HG03520 (cell line): Measurements from ENCODE around the gene HBA1.
"Not testable (repeated sequence)": the region's sequence is repeated elsewhere in the genome, so short reads cannot be mapped to it uniquely, and the experiment has no call there.

Source experiments
- ATAC-seq: cut with Tn5 transposase; IDR thresholded peaks from one replicate; pipeline ENCODE4 v1.9.1; 2021; ENCODE audit warnings: mild to moderate bottlenecking, moderate library complexity; ENCODE audit not compliant: unreplicated experiment

HBA1 gene

DNA sequence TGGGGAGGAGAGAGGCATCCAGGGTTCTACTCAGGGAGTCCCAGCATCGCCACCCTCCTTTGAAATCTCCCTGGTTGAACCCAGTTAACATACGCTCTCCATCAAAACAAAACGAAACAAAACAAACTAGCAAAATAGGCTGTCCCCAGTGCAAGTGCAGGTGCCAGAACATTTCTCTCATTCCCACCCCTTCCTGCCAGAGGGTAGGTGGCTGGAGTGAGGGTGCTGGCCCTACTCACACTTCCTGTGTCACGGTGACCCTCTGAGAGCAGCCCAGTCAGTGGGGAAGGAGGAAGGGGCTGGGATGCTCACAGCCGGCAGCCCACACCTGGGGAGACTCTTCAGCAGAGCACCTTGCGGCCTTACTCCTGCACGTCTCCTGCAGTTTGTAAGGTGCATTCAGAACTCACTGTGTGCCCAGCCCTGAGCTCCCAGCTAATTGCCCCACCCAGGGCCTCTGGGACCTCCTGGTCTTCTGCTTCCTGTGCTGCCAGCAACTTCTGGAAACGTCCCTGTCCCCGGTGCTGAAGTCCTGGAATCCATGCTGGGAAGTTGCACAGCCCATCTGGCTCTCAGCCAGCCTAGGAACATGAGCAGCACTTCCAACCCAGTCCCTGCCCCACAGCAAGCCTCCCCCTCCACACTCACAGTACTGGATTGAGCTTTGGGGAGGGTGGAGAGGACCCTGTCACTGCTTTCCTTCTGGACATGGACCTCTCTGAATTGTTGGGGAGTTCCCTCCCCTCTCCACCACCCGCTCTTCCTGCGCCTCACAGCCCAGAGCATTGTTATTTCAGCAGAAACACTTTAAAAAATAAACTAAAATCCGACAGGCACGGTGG lies 2.3 kb upstream of the HBA1 start:
- not testable (repeated sequence) for ATAC-seq

DNA sequence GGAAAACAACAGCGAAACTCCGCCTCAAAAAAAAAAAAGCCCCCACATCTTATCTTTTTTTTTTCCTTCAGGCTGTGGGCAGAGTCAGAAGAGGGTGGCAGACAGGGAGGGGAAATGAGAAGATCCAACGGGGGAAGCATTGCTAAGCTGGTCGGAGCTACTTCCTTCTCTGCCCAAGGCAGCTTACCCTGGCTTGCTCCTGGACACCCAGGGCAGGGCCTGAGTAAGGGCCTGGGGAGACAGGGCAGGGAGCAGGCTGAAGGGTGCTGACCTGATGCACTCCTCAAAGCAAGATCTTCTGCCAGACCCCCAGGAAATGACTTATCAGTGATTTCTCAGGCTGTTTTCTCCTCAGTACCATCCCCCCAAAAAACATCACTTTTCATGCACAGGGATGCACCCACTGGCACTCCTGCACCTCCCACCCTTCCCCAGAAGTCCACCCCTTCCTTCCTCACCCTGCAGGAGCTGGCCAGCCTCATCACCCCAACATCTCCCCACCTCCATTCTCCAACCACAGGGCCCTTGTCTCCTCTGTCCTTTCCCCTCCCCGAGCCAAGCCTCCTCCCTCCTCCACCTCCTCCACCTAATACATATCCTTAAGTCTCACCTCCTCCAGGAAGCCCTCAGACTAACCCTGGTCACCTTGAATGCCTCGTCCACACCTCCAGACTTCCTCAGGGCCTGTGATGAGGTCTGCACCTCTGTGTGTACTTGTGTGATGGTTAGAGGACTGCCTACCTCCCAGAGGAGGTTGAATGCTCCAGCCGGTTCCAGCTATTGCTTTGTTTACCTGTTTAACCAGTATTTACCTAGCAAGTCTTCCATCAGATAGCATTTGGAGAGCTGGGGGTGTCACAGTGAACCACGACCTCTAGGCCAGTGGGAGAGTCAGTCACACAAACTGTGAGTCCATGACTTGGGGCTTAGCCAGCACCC lies 1.2 kb upstream of the HBA1 start:
- no peak for ATAC-seq

DNA sequence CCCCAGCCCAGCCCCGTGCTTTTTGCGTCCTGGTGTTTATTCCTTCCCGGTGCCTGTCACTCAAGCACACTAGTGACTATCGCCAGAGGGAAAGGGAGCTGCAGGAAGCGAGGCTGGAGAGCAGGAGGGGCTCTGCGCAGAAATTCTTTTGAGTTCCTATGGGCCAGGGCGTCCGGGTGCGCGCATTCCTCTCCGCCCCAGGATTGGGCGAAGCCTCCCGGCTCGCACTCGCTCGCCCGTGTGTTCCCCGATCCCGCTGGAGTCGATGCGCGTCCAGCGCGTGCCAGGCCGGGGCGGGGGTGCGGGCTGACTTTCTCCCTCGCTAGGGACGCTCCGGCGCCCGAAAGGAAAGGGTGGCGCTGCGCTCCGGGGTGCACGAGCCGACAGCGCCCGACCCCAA lies 474 bp upstream of the HBA1 start:
- ATAC-seq, result not testable (repeated sequence)

DNA sequence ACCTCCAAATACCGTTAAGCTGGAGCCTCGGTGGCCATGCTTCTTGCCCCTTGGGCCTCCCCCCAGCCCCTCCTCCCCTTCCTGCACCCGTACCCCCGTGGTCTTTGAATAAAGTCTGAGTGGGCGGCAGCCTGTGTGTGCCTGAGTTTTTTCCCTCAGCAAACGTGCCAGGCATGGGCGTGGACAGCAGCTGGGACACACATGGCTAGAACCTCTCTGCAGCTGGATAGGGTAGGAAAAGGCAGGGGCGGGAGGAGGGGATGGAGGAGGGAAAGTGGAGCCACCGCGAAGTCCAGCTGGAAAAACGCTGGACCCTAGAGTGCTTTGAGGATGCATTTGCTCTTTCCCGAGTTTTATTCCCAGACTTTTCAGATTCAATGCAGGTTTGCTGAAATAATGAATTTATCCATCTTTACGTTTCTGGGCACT lies 928 bp downstream of the HBA1 start:
- no peak for ATAC-seq

DNA sequence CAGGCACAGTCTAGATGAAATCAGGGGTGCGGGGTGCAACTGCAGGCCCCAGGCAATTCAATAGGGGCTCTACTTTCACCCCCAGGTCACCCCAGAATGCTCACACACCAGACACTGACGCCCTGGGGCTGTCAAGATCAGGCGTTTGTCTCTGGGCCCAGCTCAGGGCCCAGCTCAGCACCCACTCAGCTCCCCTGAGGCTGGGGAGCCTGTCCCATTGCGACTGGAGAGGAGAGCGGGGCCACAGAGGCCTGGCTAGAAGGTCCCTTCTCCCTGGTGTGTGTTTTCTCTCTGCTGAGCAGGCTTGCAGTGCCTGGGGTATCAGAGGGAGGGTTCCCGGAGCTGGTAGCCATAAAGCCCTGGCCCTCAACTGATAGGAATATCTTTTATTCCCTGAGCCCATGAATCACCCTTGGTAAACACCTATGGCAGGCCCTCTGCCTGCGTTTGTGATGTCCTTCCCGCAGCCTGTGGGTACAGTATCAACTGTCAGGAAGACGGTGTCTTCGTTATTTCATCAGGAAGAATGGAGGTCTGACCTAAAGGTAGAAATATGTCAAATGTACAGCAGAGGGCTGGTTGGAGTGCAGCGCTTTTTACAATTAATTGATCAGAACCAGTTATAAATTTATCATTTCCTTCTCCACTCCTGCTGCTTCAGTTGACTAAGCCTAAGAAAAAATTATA lies 1.6 kb downstream of the HBA1 start:
- ATAC-seq, result no peak

DNA sequence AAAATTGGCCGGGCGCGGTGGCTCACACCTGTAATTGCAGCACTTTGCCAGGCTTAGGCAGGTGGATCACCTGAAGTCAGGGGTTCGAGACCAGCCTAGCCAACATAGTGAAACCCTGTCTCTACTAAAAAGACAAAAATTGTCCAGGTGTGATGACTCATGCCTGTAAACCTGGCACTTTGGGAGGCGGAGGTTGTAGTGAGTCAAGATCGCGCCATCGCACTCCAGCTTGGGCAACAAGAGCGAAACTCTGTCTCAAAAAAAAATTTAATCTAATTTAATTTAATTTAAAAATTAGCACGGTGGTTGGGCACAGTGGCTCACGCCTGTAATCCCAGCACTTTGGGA lies 2.2 kb downstream of the HBA1 start:
- no peak for ATAC-seq

DNA sequence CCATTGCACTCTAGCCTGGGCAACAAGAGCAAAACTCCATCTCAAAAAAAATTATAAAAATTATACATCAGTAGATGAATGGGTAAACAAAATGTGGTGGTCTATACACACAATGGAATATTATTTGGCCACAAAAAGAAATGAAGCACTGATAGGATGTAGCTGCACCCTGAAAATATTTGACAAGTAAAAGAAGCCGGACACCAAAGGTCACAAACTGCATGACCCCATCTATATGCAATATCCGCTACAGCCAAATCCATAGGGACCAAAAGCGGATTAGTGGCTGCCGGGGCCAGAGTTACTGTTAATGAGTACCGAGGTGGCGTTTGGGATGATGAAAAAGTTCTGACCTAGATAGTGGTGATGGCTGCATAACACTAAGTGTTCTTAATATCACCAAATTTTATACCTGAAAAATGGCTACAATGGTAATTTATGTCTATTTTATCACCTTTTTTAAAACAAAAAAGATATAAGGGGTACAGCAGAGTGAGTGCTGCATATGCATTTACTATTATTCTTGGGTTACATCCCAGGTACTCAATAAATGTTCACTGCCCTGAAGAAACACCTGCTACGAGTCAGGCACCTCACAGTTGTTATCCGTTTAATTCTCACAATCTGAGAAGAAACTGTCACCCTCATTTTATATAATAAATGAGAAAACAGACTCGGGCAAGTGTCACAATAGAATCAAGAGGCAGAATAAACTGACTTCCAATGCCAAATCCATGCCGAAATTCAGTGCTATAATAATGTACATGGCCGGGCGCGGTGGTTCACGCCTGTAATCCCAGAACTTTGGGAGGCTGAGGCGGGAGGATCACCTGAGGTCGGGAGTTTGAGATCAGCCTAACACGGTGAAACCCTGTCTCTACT lies 3.0 kb downstream of the HBA1 start:
- no peak for ATAC-seq

DNA sequence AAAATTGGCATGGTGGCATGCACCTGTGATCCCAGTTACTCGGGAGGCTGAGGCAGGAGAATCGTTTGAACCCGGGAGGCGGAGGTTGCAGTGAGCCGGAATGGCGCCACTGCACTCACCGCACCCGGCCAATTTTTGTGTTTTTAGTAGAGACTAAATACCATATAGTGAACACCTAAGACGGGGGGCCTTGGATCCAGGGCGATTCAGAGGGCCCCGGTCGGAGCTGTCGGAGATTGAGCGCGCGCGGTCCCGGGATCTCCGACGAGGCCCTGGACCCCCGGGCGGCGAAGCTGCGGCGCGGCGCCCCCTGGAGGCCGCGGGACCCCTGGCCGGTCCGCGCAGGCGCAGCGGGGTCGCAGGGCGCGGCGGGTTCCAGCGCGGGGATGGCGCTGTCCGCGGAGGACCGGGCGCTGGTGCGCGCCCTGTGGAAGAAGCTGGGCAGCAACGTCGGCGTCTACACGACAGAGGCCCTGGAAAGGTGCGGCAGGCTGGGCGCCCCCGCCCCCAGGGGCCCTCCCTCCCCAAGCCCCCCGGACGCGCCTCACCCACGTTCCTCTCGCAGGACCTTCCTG lies 3.7 kb downstream of the HBA1 start, which contains the start of gene HBQ1:
HBQ1 (plus strand) TSS at position 359 of the 575 bp plus-strand sequence; CDS start at position 387, 28 bp downstream.
- ATAC-seq, result no peak

DNA sequence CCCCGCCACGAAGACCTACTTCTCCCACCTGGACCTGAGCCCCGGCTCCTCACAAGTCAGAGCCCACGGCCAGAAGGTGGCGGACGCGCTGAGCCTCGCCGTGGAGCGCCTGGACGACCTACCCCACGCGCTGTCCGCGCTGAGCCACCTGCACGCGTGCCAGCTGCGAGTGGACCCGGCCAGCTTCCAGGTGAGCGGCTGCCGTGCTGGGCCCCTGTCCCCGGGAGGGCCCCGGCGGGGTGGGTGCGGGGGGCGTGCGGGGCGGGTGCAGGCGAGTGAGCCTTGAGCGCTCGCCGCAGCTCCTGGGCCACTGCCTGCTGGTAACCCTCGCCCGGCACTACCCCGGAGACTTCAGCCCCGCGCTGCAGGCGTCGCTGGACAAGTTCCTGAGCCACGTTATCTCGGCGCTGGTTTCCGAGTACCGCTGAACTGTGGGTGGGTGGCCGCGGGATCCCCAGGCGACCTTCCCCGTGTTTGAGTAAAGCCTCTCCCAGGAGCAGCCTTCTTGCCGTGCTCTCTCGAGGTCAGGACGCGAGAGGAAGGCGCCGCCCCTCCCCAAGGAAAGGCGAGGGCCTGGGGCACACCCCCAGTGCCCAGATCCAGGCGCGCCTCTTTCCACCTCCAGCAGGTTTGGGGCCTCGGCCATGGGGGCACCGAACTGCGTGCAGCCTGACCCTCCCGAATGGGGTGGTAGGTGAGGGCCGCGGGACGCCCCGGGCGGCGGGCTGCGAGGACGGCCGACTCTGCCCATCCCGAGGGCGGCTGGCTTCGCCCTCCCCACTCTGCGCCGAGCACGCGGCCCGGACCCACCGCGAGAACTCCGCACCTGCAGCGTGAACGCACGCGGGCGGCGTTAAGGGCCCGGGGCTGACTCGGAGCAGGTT lies 4.4 kb downstream of the HBA1 start:
- no peak for ATAC-seq

DNA sequence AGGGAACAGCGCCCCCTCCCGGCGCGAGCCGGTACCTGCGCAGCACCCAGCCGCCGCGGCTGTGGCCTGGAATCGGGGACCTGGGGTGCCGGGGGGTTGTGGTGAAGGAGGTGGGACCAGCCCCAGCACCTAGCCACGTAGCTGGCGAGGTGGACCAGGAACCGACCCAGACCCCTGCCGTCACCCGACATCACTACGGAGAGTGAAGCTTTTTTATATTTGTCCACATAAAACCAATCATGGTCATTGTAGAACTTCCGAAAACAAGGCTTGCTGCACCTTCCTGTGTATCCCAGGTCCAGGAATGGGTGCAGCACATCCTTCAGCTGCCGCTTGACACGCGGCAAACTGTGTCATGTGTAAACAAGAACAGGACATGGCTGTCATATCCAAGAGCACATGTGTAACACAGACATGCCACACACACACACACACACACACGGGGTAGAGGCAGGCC lies 5.1 kb downstream of the HBA1 start:
- ATAC-seq, result no peak

DNA sequence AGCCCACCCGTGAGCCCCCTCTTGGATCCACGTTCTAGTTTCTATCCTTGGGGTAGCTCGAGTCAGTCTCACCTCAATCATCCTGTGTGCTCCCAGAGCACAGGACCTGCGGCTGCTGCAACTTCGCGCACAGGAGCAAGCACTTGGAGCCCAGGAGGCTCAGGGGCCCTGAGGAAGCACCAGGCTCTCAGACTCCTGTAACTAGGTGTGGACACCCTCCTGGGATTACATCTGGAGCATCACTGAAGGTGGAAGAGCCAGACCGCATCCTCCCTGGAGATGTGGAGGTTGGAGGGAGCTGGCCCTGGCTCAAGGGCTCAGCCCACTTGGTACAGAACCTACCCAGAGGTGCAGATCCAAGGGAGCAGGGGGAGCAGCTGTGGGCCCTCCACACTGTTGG lies 6.5 kb downstream of the HBA1 start:
- no peak for ATAC-seq

DNA sequence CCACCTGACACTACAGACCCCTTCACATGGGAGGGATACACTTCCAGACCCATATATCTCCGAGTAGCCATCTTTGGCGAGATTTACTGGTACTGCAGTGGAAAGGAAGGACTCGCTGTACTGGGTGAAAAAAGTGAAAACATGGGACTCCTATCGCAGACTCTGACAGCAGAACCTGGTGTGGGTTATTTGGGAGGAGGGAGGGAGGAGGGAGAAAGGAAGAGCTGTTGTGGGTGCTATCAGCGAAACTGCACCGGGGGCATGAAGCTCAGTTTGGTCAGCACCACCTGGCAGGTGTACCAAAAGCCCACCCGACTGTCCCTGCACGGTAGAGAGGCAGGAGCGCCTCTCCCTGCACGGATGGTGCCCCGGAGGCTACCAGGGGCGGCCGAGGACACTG lies 8.7 kb downstream of the HBA1 start:
- no peak for ATAC-seq

DNA sequence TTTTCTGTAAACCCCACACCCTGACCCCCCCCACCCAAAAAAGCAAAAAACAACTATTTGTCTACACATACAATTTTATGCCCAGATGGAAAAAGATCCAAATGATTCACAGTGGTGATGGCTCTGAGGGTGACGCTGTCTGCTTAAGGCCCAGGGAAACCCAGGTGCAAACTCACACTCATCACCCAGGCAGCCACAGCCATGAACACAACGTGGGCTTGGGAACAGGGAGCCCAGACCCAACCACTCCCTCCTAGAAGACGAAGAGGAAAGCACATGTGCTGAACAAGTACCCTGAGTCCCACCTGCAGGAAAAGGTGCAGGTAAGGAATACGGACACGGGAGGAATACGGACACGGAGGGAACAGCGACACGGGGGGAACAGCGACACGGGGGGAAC lies 9.2 kb downstream of the HBA1 start:
- ATAC-seq, result no peak

DNA sequence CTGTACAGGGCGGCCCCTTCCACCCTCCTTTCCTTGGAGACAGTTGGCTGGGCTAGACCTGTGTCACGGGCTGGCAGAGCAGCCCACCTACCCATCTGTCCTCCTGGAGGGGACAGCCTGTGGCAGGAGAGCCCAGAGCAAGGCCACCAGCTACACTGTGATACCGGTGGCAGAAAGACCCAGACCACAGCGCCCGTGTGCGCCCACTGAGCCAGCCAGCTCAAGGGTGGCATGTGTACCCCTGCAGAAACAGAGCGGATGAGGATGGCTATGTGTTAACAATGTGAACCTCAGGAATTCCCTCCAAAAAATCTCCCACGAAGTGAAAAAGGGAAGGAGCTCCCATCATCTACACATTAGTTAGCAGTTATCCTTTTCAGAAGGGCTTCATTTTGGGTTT lies 10.8 kb downstream of the HBA1 start:
- no peak for ATAC-seq

DNA sequence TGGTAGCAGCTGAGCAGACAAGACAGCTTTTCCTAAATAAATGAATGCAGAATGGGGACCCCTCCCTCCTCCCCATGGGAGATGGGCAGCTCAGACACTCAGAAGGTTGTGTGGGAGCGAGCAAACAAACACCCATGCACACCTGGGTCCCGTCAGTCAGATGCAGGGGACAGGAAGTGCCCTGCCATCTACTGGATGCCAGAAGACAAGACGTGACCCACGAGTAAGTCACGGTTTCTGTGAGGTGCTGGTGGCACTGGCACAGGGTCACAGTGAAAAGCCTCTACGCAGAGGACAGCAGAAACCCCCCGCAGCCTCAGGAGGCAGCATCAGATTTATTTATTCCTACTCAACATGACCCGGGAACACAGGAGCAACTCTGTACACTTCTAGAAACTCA lies 12.2 kb downstream of the HBA1 start:
- no peak for ATAC-seq

DNA sequence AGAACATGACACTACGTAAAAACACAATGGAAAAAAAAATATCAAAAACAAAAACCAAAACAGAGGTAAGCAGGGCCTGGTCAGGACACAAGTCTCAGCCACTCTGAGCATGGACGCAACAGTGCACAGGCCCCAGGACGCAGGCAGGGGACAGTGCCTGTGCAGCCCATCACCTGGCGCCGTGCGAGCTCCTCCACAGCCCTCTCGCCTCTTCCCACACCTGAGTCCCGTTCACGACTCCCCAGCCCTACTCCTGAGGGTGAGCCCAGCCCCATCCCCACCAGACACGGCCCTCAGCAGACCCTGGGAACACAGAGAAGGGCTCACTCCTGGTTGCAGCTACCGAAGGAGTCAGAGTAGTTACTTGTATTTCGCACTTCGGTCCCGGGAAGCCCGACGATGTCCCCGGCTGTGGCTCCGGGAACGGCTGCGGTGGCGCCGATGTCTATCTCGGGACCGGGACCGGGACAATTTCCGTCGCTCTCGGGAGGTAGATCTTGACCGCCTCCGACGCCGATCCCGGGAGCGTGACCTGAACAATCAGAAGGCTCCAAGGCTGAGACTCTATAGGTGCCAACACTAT lies 13.2 kb downstream of the HBA1 start:
- ATAC-seq, result no peak

DNA sequence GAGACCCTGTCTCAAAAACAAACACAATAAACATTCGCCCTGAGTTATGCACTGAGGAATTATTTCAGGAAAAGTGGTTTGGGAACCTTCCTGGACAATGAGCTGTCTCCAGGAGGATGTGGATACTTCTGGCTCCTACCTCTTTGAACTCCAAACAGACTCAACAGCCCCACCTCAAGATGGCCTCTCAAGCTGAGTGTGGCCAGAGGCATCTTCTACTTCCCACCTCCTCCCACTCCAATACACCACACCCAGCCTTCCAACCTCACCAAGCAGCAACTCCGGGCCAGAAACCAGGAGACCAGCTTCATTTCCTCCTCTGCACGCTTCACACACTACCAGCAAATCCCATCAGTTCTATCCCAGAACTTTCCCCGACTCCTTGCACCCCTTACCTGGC lies 15.4 kb downstream of the HBA1 start:
- ATAC-seq, result no peak

DNA sequence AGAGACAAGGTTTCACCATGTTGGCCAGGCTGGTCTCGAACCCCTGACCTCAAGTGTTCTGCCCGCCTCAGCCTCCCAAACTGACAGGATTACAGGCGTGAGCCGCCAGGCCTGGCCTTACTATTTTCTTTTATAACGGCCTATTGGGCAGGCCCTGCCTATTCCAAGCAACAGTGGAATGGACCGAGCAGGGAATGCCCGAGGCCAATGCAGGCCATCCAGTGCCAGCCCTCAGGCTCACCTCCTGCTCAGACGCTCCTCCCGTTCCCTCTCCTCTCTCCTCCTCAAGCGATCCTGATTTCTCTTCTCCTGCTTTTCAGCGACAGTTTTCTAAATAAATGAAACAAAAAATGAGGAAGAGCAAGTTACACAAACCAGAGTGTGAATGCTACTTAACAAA lies 16.2 kb downstream of the HBA1 start:
- no peak for ATAC-seq

DNA sequence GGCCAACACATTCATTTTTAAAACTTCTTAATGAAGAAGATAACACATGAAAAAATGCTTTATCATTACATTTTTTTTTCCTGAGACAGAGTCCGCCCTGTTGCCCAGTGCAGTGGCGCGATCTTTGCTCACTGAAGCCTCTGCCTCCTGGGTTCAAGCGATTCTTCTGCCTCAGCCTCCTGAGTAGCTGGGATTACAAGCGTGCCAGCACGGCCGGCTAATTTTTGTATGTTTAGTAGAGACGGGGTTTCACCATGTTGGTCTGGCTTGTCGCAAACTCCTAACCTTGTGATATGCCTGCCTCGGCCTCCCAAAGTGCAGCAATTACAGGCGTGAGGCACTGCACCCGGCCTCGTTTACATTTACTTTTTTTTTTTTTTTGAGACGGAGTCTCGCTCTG lies 17.0 kb downstream of the HBA1 start:
- ATAC-seq, result no peak
